ENCODE results near the gene SORCS3.

The SORCS3 gene

GRCh38 chr10:105170521-105170920 lies 529.4 kb downstream of the SORCS3 start:
- Histone ChIP-seq H4K20me1 (ENCODE audit: insufficient read depth) (no peaks in the 10 kb centered on the region), H3K4me1 (ENCODE audit: low read depth, poor library complexity, severe bottlenecking) (no peaks in the 10 kb centered on the region), H3K27me3 (ENCODE audit: insufficient read depth, low read depth) (no peaks in the 10 kb centered on the region), H3K79me2 (ENCODE audit: insufficient read depth, low read depth) (no peaks in the 10 kb centered on the region), H3K4me2 (no peak overlapping the region), H3K4me3 (IDR thresholded peaks at IDR 0.05; ENCODE audit: insufficient read depth, low read depth, low read length) (no peak overlapping the region), H3K27ac (no peak overlapping the region), H2AFZ (ENCODE audit: low read depth) (no peak overlapping the region), H3K9ac (no peak overlapping the region), H3K36me3 (ENCODE audit: insufficient read depth) (no peaks in the 10 kb centered on the region)
- no peak for TF ChIP-seq CTCF (conservative IDR thresholded peaks at IDR 0.05; ENCODE audit: low read depth, low read length)

DNA sequence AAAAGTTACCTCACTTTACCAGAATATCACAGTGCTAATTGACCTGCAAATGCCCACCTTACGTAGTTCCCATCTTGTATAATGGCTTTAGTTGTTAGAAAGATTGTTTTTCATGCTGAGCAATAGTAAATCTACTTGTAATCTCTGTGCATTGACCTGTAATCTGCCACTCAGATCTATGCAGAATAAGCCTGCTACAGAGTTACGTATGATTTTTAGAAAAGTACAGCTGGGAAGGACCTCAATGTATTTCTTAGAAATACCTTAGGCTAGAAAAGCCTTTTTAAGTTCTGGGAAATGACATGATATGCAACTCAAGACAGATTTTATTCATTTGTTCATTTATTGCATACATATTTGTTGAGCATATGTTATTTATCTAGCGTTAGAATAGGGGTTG lies 530.9 kb downstream of the SORCS3 start:
- Histone ChIP-seq H3K36me3 (ENCODE audit: insufficient read depth) (no peaks in the 10 kb centered on the region), H2AFZ (ENCODE audit: low read depth) (no peak overlapping the region), H3K4me2 (no peak overlapping the region), H4K20me1 (ENCODE audit: insufficient read depth) (no peaks in the 10 kb centered on the region), H3K4me1 (ENCODE audit: low read depth, poor library complexity, severe bottlenecking) (no peaks in the 10 kb centered on the region), H3K27me3 (ENCODE audit: insufficient read depth, low read depth) (no peaks in the 10 kb centered on the region), H3K4me3 (IDR thresholded peaks at IDR 0.05; ENCODE audit: insufficient read depth, low read depth, low read length) (no peak overlapping the region), H3K27ac (no peak overlapping the region), H3K79me2 (ENCODE audit: insufficient read depth, low read depth) (no peaks in the 10 kb centered on the region), H3K9ac (no peak overlapping the region)
- TF ChIP-seq CTCF (conservative IDR thresholded peaks at IDR 0.05; ENCODE audit: low read depth, low read length) = no peak

DNA sequence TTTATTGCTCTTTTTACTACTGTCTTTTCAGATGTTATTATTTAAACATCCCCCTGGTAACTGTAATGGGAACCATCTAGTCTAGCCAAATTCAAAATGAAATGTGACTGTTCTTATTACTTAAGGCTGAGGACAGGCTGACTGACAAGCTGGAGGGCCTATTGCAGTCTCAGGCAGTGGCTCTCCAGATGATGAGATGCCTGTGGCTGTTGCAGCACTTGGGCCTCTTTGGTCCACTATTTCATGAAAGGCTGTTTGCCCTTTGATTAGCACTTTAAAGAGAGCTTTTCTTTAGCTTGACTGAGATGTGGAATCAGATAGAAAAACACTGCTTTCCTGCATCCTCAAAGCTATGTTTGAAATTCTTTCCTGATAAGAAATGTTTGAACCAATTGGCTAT lies 540.5 kb downstream of the SORCS3 start:
- no peaks in the 10 kb centered on the region for H3K27me3 ChIP-seq (ENCODE audit: insufficient read depth, low read depth)
- H3K4me2 ChIP-seq = no peak overlapping the region
- H3K4me3 ChIP-seq (IDR thresholded peaks at IDR 0.05; ENCODE audit: insufficient read depth, low read depth, low read length) = no peak overlapping the region
- no peak overlapping the region for H3K9ac ChIP-seq
- H3K4me1 ChIP-seq (ENCODE audit: low read depth, poor library complexity, severe bottlenecking) = no peaks in the 10 kb centered on the region
- no peak for TF ChIP-seq CTCF (conservative IDR thresholded peaks at IDR 0.05; ENCODE audit: low read depth, low read length)
- no peak overlapping the region for H2AFZ ChIP-seq (ENCODE audit: low read depth)
- H4K20me1 ChIP-seq (ENCODE audit: insufficient read depth) = no peaks in the 10 kb centered on the region
- H3K36me3 ChIP-seq (ENCODE audit: insufficient read depth) = no peaks in the 10 kb centered on the region
- no peaks in the 10 kb centered on the region for H3K79me2 ChIP-seq (ENCODE audit: insufficient read depth, low read depth)
- H3K27ac ChIP-seq = no peak overlapping the region

DNA sequence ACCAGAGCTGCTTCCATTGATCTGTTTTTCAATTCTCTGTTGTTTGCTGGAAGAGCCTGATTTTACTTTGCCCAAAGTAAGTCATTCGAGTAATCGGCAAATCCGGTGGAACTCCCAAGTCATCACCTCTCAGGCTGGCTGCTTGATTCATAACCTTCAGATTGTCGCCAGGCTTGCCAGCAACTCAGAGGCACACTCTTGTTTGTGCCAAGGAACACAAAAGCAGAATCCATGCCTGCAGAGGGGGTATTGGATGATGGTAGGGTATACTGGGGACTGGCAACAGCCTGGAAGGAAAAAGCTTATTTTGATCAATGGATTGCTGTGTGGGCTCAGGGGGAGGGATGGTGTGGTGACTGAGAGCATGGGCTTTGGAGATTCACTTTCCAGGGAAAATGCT lies 542.4 kb downstream of the SORCS3 start:
- H3K27ac ChIP-seq = no peak overlapping the region
- no peak overlapping the region for H3K9ac ChIP-seq
- H3K4me1 ChIP-seq (ENCODE audit: low read depth, poor library complexity, severe bottlenecking) = no peaks in the 10 kb centered on the region
- H3K27me3 ChIP-seq (ENCODE audit: insufficient read depth, low read depth) = no peaks in the 10 kb centered on the region
- H4K20me1 ChIP-seq (ENCODE audit: insufficient read depth) = no peaks in the 10 kb centered on the region
- TF ChIP-seq CTCF (conservative IDR thresholded peaks at IDR 0.05; ENCODE audit: low read depth, low read length) = no peak
- no peaks in the 10 kb centered on the region for H3K79me2 ChIP-seq (ENCODE audit: insufficient read depth, low read depth)
- H3K36me3 ChIP-seq (ENCODE audit: insufficient read depth) = no peaks in the 10 kb centered on the region
- no peak overlapping the region for H3K4me3 ChIP-seq (IDR thresholded peaks at IDR 0.05; ENCODE audit: insufficient read depth, low read depth, low read length)
- no peak overlapping the region for H3K4me2 ChIP-seq
- no peak overlapping the region for H2AFZ ChIP-seq (ENCODE audit: low read depth)

GRCh38 chr10:105185161-105185560 lies 544.1 kb downstream of the SORCS3 start:
- no peak for TF ChIP-seq CTCF (conservative IDR thresholded peaks at IDR 0.05; ENCODE audit: low read depth, low read length)
- no peaks in the 10 kb centered on the region for H3K4me1 ChIP-seq (ENCODE audit: low read depth, poor library complexity, severe bottlenecking)
- H3K4me2 ChIP-seq = no peak overlapping the region
- no peak overlapping the region for H3K9ac ChIP-seq
- no peaks in the 10 kb centered on the region for H4K20me1 ChIP-seq (ENCODE audit: insufficient read depth)
- H3K36me3 ChIP-seq (ENCODE audit: insufficient read depth) = no peaks in the 10 kb centered on the region
- H3K79me2 ChIP-seq (ENCODE audit: insufficient read depth, low read depth) = no peaks in the 10 kb centered on the region
- H3K27ac ChIP-seq = no peak overlapping the region
- H2AFZ ChIP-seq (ENCODE audit: low read depth) = no peak overlapping the region
- no peaks in the 10 kb centered on the region for H3K27me3 ChIP-seq (ENCODE audit: insufficient read depth, low read depth)
- H3K4me3 ChIP-seq (IDR thresholded peaks at IDR 0.05; ENCODE audit: insufficient read depth, low read depth, low read length) = no peak overlapping the region
